ENCODE results near the gene CASP14.
"Not testable (repeated sequence)": the region's sequence is repeated elsewhere in the genome, so short reads cannot be mapped to it uniquely, and the experiment has no call there.

Gene CASP14

GRCh38 chr19:15048885-15049541 lies at the start of gene CASP14:
TSS of gene CASP14 (plus strand) at chr19:15049480. CDS start at chr19:15052252, 2,772 bp downstream.
- no peak for DNase-seq

- DNase-seq, result no peak
Observed at GRCh38 chr19:15008308-15008707, 41.0 kb upstream of the CASP14 start.

GRCh38 chr19:15010501-15011300 lies 38.6 kb upstream of the CASP14 start:
- DNase-seq, result peak in 4 of 58 donors; percentile 2 to 17 (median 6)

- DNase-seq, result no peak
Observed at GRCh38 chr19:15014579-15014978, 34.7 kb upstream of the CASP14 start.

- DNase-seq, result no peak
Observed at GRCh38 chr19:15015946-15016542, 33.2 kb upstream of the CASP14 start.

GRCh38 chr19:15018836-15019235 lies 30.4 kb upstream of the CASP14 start:
- not testable (repeated sequence) for DNase-seq

- no peak for DNase-seq
Observed at GRCh38 chr19:15021286-15022007, 27.8 kb upstream of the CASP14 start.

- DNase-seq, result no peak
Observed at GRCh38 chr19:15022752-15023151, 26.5 kb upstream of the CASP14 start.

- DNase-seq, result no peak
Observed at GRCh38 chr19:15025217-15025616, 24.1 kb upstream of the CASP14 start.

- no peak for DNase-seq
Observed at GRCh38 chr19:15028490-15028889, 20.8 kb upstream of the CASP14 start.

- DNase-seq, result no peak
Observed at GRCh38 chr19:15031675-15032074, 17.6 kb upstream of the CASP14 start.

GRCh38 chr19:15035795-15036311 lies 13.4 kb upstream of the CASP14 start:
- no peak for DNase-seq

- no peak for DNase-seq
Observed at GRCh38 chr19:15037586-15037985, 11.7 kb upstream of the CASP14 start.

GRCh38 chr19:15038294-15038693 lies 11.0 kb upstream of the CASP14 start:
- no peak for DNase-seq

- DNase-seq, result no peak
Observed at GRCh38 chr19:15042003-15042402, 7.3 kb upstream of the CASP14 start.

- DNase-seq, result no peak
Observed at GRCh38 chr19:15042826-15043225, 6.5 kb upstream of the CASP14 start.

- no peak for DNase-seq
Observed at GRCh38 chr19:15045506-15045905, 3.8 kb upstream of the CASP14 start.

GRCh38 chr19:15047680-15048079 lies 1.6 kb upstream of the CASP14 start:
- no peak for DNase-seq

GRCh38 chr19:15048128-15048527 lies 1.2 kb upstream of the CASP14 start:
- no peak for DNase-seq

GRCh38 chr19:15050639-15051038 lies 1.4 kb downstream of the CASP14 start:
- DNase-seq, result no peak

GRCh38 chr19:15062036-15062435 lies 12.8 kb downstream of the CASP14 start:
- no peak for DNase-seq
